Esophagus muscularis mucosa (tissue), 4 donors: ENCODE results near the gene YWHAG. TPM values are rescaled to one million over a fixed set of nuclear protein-coding genes. Genes with fewer than 3 reads are reported as not detected.

ENCODE experiments used
- DNase-seq: peaks from one replicate; pipeline ENCODE4 v3.0.0-alpha.2; 2017; ENCODE audit errors: extremely low spot score
- H3K27ac ChIP-seq, 4 donors: fragments of 200-600 bp; sonication (generic); replicated peaks in 1 of 4; 1 replicate in 3 of 4; 2 replicates in 1 of 4; pipeline ENCODE4 v1.5.1; 2016 to 2019; ENCODE audit warnings: mild to moderate bottlenecking in 1 of 4
- H3K27me3 ChIP-seq, 4 donors: fragments of 200-600 bp; sonication (generic); one replicate each; pipeline versions ENCODE4 v1.5.1 to v1.6.0; 2016 to 2019
- H3K36me3 ChIP-seq, 4 donors: fragments of 200-600 bp; sonication (generic); one replicate each; pipeline ENCODE4 v1.5.1; 2016 to 2019
- H3K4me1 ChIP-seq, 4 donors: fragments of 200-600 bp; sonication (generic); one replicate each; pipeline ENCODE4 v1.5.1; 2016 to 2019
- H3K4me3 ChIP-seq, 4 donors: fragments of 200-600 bp; sonication (generic); 1 replicate in 2 of 4; 2 replicates in 2 of 4; pipeline ENCODE4 v1.5.1; 2016 to 2019; ENCODE audit warnings: mild to moderate bottlenecking in 4 of 4, moderate library complexity in 1 of 4
- H3K9me3 ChIP-seq, 4 donors: fragments of 200-600 bp; sonication (generic); 1 replicate in 3 of 4; 2 replicates in 1 of 4; pipeline ENCODE4 v1.5.1; 2016 to 2019
- CTCF ChIP-seq, 3 experiments: fragments of 200-600 bp in 2 of 3; fragments of 450-650 bp in 1 of 3; sonication (generic) in 2 of 3; IDR thresholded peaks; one replicate each; pipeline ENCODE4 v1.5.1; 2017 to 2019; ENCODE audit warnings: antibody characterized with exemption in 3 of 3, mild to moderate bottlenecking in 2 of 3, moderate library complexity in 1 of 3
- EP300 ChIP-seq: sonication (generic); formaldehyde crosslinking; IDR thresholded peaks from one replicate; pipeline ENCODE4 v1.6.1; 2017; ENCODE audit warnings: antibody characterized with exemption
- POLR2A ChIP-seq: fragments of 450-650 bp; IDR thresholded peaks from one replicate; pipeline ENCODE4 v1.6.1; 2017; ENCODE audit warnings: antibody characterized with exemption, moderate library complexity, mild to moderate bottlenecking, low read depth
- POLR2AphosphoS5 ChIP-seq, 2 donors: sonication (generic); formaldehyde crosslinking; IDR thresholded peaks; one replicate each; pipeline ENCODE4 v1.6.1; 2017; ENCODE audit warnings: antibody characterized with exemption in 2 of 2
- WGBS: methylation state at CpG from one replicate; pipeline ENCODE4 v1.1.5; 2018; 5-methylcytosine and 5-hydroxymethylcytosine counted together
- intact Hi-C: fragments of 100-400 bp; cut with DNase I; formaldehyde crosslinking; loops from one replicate; pipeline ENCODE4 v1.15.1; 2023
- total RNA-seq, 4 donors: library from RNA; depleted of rRNA; stranded (reverse); fragments of >200 nt; gene quantifications; one replicate each; pipeline versions ENCODE4 v1.1.0 to v1.2.1, GENCODE V29; 2016

The YWHAG gene
- total RNA-seq, 4 donors from 2014 or later = 55.7 to 91.6 (median 73.7) TPM

GRCh38 chr7:76359978-76360638, 1.3 kb upstream of the YWHAG start:
- TF ChIP-seq CTCF (IDR thresholded peaks at IDR 0.05) (no peak), POLR2AphosphoS5 (IDR thresholded peaks at IDR 0.05) (no peak), EP300 (no peak), POLR2A (no peak)
- Histone ChIP-seq H3K4me1 (peaks cover 37 to 56% (median 50%) of the 10 kb centered on the region in 4 donors), H3K36me3 (peaks cover 0 to 7% (median 3%) of the 10 kb centered on the region in 4 donors), H3K27ac (peak overlapping the region; percentile 99 to 100 (median 100)), H3K27me3 (no peaks in the 10 kb centered on the region), H3K9me3 (no peaks in the 10 kb centered on the region), H3K4me3 (peak overlapping the region; percentile 88 to 99 (median 94))
- intact Hi-C loops = loop anchor here (2.0 to 10.0 kb wide), 2 partner anchors 41 to 75 kb away; no protein-coding TSS in a partner anchor
- WGBS = 69% methylated on average over 17 of the region's 17 CpGs
- DNase-seq = no peak

- Histone ChIP-seq H3K36me3 (peaks cover 0 to 7% (median 3%) of the 10 kb centered on the region in 4 donors), H3K4me1 (peaks cover 32 to 56% (median 50%) of the 10 kb centered on the region in 4 donors), H3K27ac (peak overlapping the region; percentile 99 to 100 (median 100)), H3K9me3 (no peaks in the 10 kb centered on the region), H3K4me3 (peak overlapping the region; percentile 88 to 99 (median 94)), H3K27me3 (no peaks in the 10 kb centered on the region)
- 2% methylated on average over 14 of the region's 41 CpGs for WGBS
- TF ChIP-seq CTCF (IDR thresholded peaks at IDR 0.05) (peak; percentile 58 to 83 (median 76)), POLR2A (peak; percentile 9), EP300 (peak; percentile 66), POLR2AphosphoS5 (IDR thresholded peaks at IDR 0.05) (peak; percentile 11 to 75)
- intact Hi-C loops = loop anchor here (2.0 to 10.0 kb wide), 2 partner anchors 41 to 75 kb away; no protein-coding TSS in a partner anchor
- peak; percentile 99 for DNase-seq
These were observed 553 bp upstream of the YWHAG start for GRCh38 chr7:76359111-76359977.

GRCh38 chr7:76358011-76358480, 745 bp downstream of the YWHAG start:
- H3K4me1 ChIP-seq = peaks cover 42 to 57% (median 49%) of the 10 kb centered on the region in 4 donors
- WGBS = under 1% methylated on average over 22 of the region's 27 CpGs
- intact Hi-C loops = loop anchor here (2.0 to 10.0 kb wide), 2 partner anchors 39 to 73 kb away; no protein-coding TSS in a partner anchor

More at GRCh38 chr7:76358011-76358480, 745 bp downstream of the YWHAG start:
- Histone ChIP-seq H3K9me3 (no peaks in the 10 kb centered on the region), H3K27me3 (no peaks in the 10 kb centered on the region), H3K36me3 (peaks cover 0 to 7% (median 3%) of the 10 kb centered on the region in 4 donors), H3K4me3 (peak overlapping the region; percentile 88 to 99 (median 94)), H3K27ac (peak overlapping the region; percentile 99 to 100 (median 100))
- no peak for TF ChIP-seq POLR2A
- no peak for TF ChIP-seq POLR2AphosphoS5 (IDR thresholded peaks at IDR 0.05)
- TF ChIP-seq EP300 = no peak
- TF ChIP-seq CTCF (IDR thresholded peaks at IDR 0.05) = no peak
- peak; percentile 94 for DNase-seq
